IMR-90 (cell line): ENCODE results near the gene STRN4. TPM values are rescaled to one million over a fixed set of nuclear protein-coding genes. Genes with fewer than 3 reads are reported as not detected.

Source experiments
- ATAC-seq: fragments of 200-7000 bp; cut with Tn5 transposase; 2 replicates; pipeline ENCODE4 v1.9.1; 2020; ENCODE audit warnings: low read depth, mild to moderate bottlenecking, moderate library complexity
- BruUV-seq: library from RNA; stranded (reverse); fragments of 400-500 nt; replicated peaks from 2 replicates; lab custom pipeline; 2021; lab: Mats Ljungman, UMichigan
- CTCF ChIA-PET: fragments of 300-600 bp; formaldehyde crosslinking; extraction: SDS; loops from one replicate; lab custom pipeline; 2021; ENCODE audit warnings: antibody characterized with exemption; lab: Yijun Ruan, JAX
- POLR2A ChIA-PET: fragments of 300-600 bp; sonication (Branson Sonifier 250); formaldehyde crosslinking; loops from one replicate; lab custom pipeline; 2022; ENCODE audit warnings: antibody characterized with exemption; ENCODE audit not compliant: unreplicated experiment; lab: Charles Lee
- DNase-seq: peaks from one replicate; pipeline ENCODE4 v3.0.0; 2013
- H2AFZ ChIP-seq: replicated peaks from 2 replicates; pipeline ENCODE3; 2013; ENCODE audit warnings: low read length, mild to moderate bottlenecking; ENCODE audit not compliant: poor library complexity
- H2AK5ac ChIP-seq: 2 replicates; pipeline ENCODE4 v1.6.1; 2013; ENCODE audit warnings: low read depth, low read length, inconsistent platforms
- H2AK9ac ChIP-seq: replicated peaks from 2 replicates; pipeline ENCODE3; 2013; ENCODE audit warnings: mild to moderate bottlenecking, low read depth, low read length, moderate library complexity; ENCODE audit not compliant: poor library complexity
- H2BK120ac ChIP-seq: 2 replicates; pipeline ENCODE4 v1.6.1; 2013; ENCODE audit warnings: low read depth, low read length, inconsistent platforms
- H2BK15ac ChIP-seq: 3 replicates; pipeline ENCODE4 v1.6.1; 2013; ENCODE audit warnings: low read depth, low read length, inconsistent platforms
- H2BK20ac ChIP-seq: 2 replicates; pipeline ENCODE4 v1.6.1; 2013; ENCODE audit warnings: low read depth, mild to moderate bottlenecking, inconsistent platforms, low read length, moderate library complexity
- H2BK5ac ChIP-seq: 2 replicates; pipeline ENCODE4 v1.6.1; 2013; ENCODE audit warnings: mild to moderate bottlenecking, low read depth, low read length, inconsistent platforms; ENCODE audit not compliant: poor library complexity, severe bottlenecking
- H3K14ac ChIP-seq: replicated peaks from 2 replicates; pipeline ENCODE4 v1.6.1; 2013; ENCODE audit warnings: low read depth, low read length, inconsistent platforms
- H3K18ac ChIP-seq: 2 replicates; pipeline ENCODE4 v1.6.1; 2013; ENCODE audit warnings: low read depth, low read length, control low read depth
- H3K23ac ChIP-seq: 2 replicates; pipeline ENCODE4 v1.6.1; 2013; ENCODE audit warnings: low read depth, low read length, inconsistent platforms
- H3K27ac ChIP-seq: 2 replicates; pipeline ENCODE4 v1.5.1; 2013; ENCODE audit warnings: mild to moderate bottlenecking, control low read depth, low read length; ENCODE audit not compliant: insufficient read depth
- H3K27me3 ChIP-seq: 2 replicates; pipeline ENCODE4 v1.6.1; 2013; ENCODE audit warnings: low read length; ENCODE audit not compliant: control insufficient read depth, insufficient read depth
- H3K36me3 ChIP-seq: 2 replicates; pipeline ENCODE4 v1.6.1; 2013; ENCODE audit warnings: low read length, mixed read lengths; ENCODE audit not compliant: control insufficient read depth, insufficient read depth
- H3K4ac ChIP-seq: 2 replicates; pipeline ENCODE4 v1.6.1; 2013; ENCODE audit warnings: low read depth, low read length, inconsistent platforms
- H3K4me1 ChIP-seq: 2 replicates; pipeline ENCODE4 v1.6.1; 2013; ENCODE audit warnings: low read length, mixed read lengths; ENCODE audit not compliant: control insufficient read depth, insufficient read depth
- H3K4me2 ChIP-seq: 2 replicates; pipeline ENCODE4 v1.6.1; 2013; ENCODE audit warnings: low read depth, mild to moderate bottlenecking, control low read depth, low read length, moderate library complexity
- H3K4me3 ChIP-seq: 2 replicates; pipeline ENCODE4 v1.5.1; 2013; ENCODE audit warnings: low read depth, mild to moderate bottlenecking, control low read depth, low read length, moderate library complexity; ENCODE audit not compliant: insufficient read depth
- H3K56ac ChIP-seq: 2 replicates; pipeline ENCODE4 v1.6.1; 2013; ENCODE audit warnings: low read length, inconsistent platforms; ENCODE audit not compliant: insufficient read depth; ENCODE audit errors: extremely low read depth
- H3K79me1 ChIP-seq, 2 experiments: 2 replicates each; pipeline ENCODE4 v1.6.1; 2013; ENCODE audit warnings: low read length in 2 of 2, inconsistent platforms in 1 of 2, low read depth in 1 of 2
- H3K9ac ChIP-seq: 2 replicates; pipeline ENCODE4 v1.6.1; 2013; ENCODE audit warnings: low read depth, low read length, control low read depth
- H3K9me1 ChIP-seq: 2 replicates; pipeline ENCODE4 v1.6.1; 2013; ENCODE audit warnings: low read length, inconsistent platforms; ENCODE audit not compliant: insufficient read depth
- H3K9me3 ChIP-seq: 2 replicates; pipeline ENCODE4 v1.6.1; 2013; ENCODE audit warnings: low read length; ENCODE audit not compliant: control insufficient read depth, insufficient read depth
- H4K20me1 ChIP-seq: 2 replicates; pipeline ENCODE4 v1.6.1; 2013; ENCODE audit warnings: low read length, inconsistent platforms; ENCODE audit not compliant: insufficient read depth
- H4K5ac ChIP-seq: 2 replicates; pipeline ENCODE4 v1.6.1; 2013; ENCODE audit warnings: mild to moderate bottlenecking, low read depth, low read length, control low read depth
- H4K8ac ChIP-seq, 2 experiments: 2 replicates each; pipeline ENCODE4 v1.6.1; 2013; ENCODE audit warnings: low read depth in 2 of 2, low read length in 2 of 2, control low read depth in 1 of 2, inconsistent platforms in 1 of 2
- H4K91ac ChIP-seq: 2 replicates; pipeline ENCODE4 v1.6.1; 2013; ENCODE audit warnings: low read depth, low read length, inconsistent platforms; ENCODE audit not compliant: insufficient read depth
- BHLHE40 ChIP-seq: fragments of 150-350 bp; IDR thresholded peaks from 2 replicates; pipeline ENCODE4 v1.6.1; 2016; ENCODE audit warnings: mild to moderate bottlenecking, low read depth, low read length
- CEBPB ChIP-seq: IDR thresholded peaks from 2 replicates; pipeline ENCODE4 v1.6.1; 2012; ENCODE audit warnings: low read depth, low read length, improper control_type of control experiment
- CHD1 ChIP-seq: IDR thresholded peaks from 2 replicates; pipeline ENCODE4 v1.6.1; 2012; ENCODE audit warnings: low read depth, low read length, improper control_type of control experiment
- CTCF ChIP-seq: conservative IDR thresholded peaks from 2 replicates; pipeline ENCODE4 v1.5.1; 2012; ENCODE audit warnings: mild to moderate bottlenecking, low read depth, low read length, improper control_type of control experiment
- ELK1 ChIP-seq: fragments of 150-350 bp; IDR thresholded peaks from 2 replicates; pipeline ENCODE4 v1.6.1; 2016; ENCODE audit warnings: low read depth, mild to moderate bottlenecking, low read length, moderate library complexity, borderline replicate concordance
- FOS ChIP-seq: fragments of 150-350 bp; IDR thresholded peaks from 2 replicates; pipeline ENCODE4 v1.6.1; 2016; ENCODE audit warnings: low read depth, low read length
- MAFK ChIP-seq: IDR thresholded peaks from 2 replicates; pipeline ENCODE4 v1.6.1; 2012; ENCODE audit warnings: low read depth, low read length, improper control_type of control experiment
- MAZ ChIP-seq: IDR thresholded peaks from 2 replicates; pipeline ENCODE4 v1.6.1; 2012; ENCODE audit warnings: low read depth, mild to moderate bottlenecking, low read length, improper control_type of control experiment, moderate library complexity, borderline replicate concordance
- MXI1 ChIP-seq: IDR thresholded peaks from 2 replicates; pipeline ENCODE4 v1.6.1; 2012; ENCODE audit warnings: low read depth, mild to moderate bottlenecking, low read length, moderate library complexity, borderline replicate concordance
- NFE2L2 ChIP-seq: fragments of 150-350 bp; IDR thresholded peaks from 2 replicates; pipeline ENCODE4 v1.6.1; 2016; ENCODE audit warnings: low read depth, mild to moderate bottlenecking, low read length
- POLR2A ChIP-seq: IDR thresholded peaks from 2 replicates; pipeline ENCODE4 v1.6.1; 2012; ENCODE audit warnings: mild to moderate bottlenecking, low read depth, low read length
- RCOR1 ChIP-seq: IDR thresholded peaks from 2 replicates; pipeline ENCODE4 v1.6.1; 2012; ENCODE audit warnings: mild to moderate bottlenecking, low read length, improper control_type of control experiment; ENCODE audit not compliant: insufficient replicate concordance
- RFX5 ChIP-seq: IDR thresholded peaks from 2 replicates; pipeline ENCODE4 v1.8.0; 2012; ENCODE audit warnings: low read depth, mild to moderate bottlenecking, low read length, moderate library complexity
- SMC3 ChIP-seq: fragments of 150-350 bp; IDR thresholded peaks from 2 replicates; pipeline ENCODE4 v1.6.1; 2016; ENCODE audit warnings: low read depth, mild to moderate bottlenecking, antibody characterized with exemption, low read length, moderate library complexity
- WGBS, 2 experiments: methylation state at CpG; one replicate each; pipeline versions ENCODE4 v1.1.5 to v1.1.7; 2013; ENCODE audit warnings: missing lambda C conversion rate in 2 of 2; ENCODE audit not compliant: insufficient read length in 1 of 2; ENCODE audit errors: extremely low coverage in 2 of 2; 5-methylcytosine and 5-hydroxymethylcytosine counted together
- dilution Hi-C: fragments of 300-500 bp; cut with HindIII; formaldehyde crosslinking; loops from one replicate; pipeline ENCODE4 v1.14.3; 2018; ENCODE audit warnings: low sequenced_read_pairs; ENCODE audit not compliant: unreplicated experiment
- in situ Hi-C: fragments of 300-500 bp; cut with MboI; formaldehyde crosslinking; loops from 3 replicates; pipeline ENCODE4 v1.14.3; 2019; ENCODE audit warnings: low sequenced_read_pairs, inconsistent platforms, mixed read lengths
- intact Hi-C: fragments of 100-400 bp; cut with micrococcal nuclease; formaldehyde crosslinking; loops from 2 replicates; pipeline ENCODE4 v1.10.0; 2022
- polyA plus RNA-seq, 3 experiments: library from polyadenylated mRNA; depleted of rRNA; stranded (reverse); fragments of >200 nt; gene quantifications; 2 replicates each; pipeline ENCODE4 v1.2.3, GENCODE V29; 2012; ENCODE audit warnings: low replicate concordance in 1 of 3
- total RNA-seq: library from RNA; depleted of rRNA; stranded (reverse); fragments of >200 nt; gene quantifications from 2 replicates; pipeline ENCODE4 v1.2.3, GENCODE V29; 2012
- TF ChIP-seq, protein P1 (sequence below): fragments of 150-350 bp; IDR thresholded peaks from 2 replicates; pipeline ENCODE4 v1.6.1; 2017; ENCODE audit warnings: mild to moderate bottlenecking, antibody characterized with exemption, low read length, low read depth

Gene STRN4
- total and polyA plus RNA-seq, 2 of the 4 experiments (the other 2 are of a cell fraction) = 36.7 to 112 TPM

DNA sequence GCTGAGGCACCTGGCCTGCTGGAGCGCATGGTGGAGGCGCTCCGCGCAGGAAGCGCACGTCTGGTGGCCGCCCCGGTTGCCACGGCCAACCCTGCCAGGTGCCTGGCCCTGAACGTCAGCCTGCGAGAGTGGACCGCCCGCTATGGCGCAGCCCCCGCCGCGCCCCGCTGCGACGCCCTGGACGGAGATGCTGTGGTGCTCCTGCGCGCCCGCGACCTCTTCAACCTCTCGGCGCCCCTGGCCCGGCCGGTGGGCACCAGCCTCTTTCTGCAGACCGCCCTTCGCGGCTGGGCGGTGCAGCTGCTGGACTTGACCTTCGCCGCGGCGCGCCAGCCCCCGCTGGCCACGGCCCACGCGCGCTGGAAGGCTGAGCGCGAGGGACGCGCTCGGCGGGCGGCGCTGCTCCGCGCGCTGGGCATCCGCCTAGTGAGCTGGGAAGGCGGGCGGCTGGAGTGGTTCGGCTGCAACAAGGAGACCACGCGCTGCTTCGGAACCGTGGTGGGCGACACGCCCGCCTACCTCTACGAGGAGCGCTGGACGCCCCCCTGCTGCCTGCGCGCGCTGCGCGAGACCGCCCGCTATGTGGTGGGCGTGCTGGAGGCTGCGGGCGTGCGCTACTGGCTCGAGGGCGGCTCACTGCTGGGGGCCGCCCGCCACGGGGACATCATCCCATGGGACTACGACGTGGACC lies 9.7 kb upstream of the STRN4 start:
- 87% methylated on average over 70 of the region's 86 CpGs; no CpG with 5 or more reads in 1 of the 2 experiments for WGBS, 2 experiments
- in situ Hi-C loops (loop anchor here (5.0 kb wide), 2 partner anchors 86 to 231 kb away; no protein-coding TSS in a partner anchor), intact Hi-C loops (loop anchor here (2.0 kb wide), 1 partner anchor 235 kb away; no protein-coding TSS in a partner anchor), dilution Hi-C loops (no loop called here)
- H2AK5ac ChIP-seq = peak overlapping the region; percentile 35; the same call in 1 of the 2 replicates
- H3K27me3 ChIP-seq = no peaks in the 10 kb centered on the region
- no peak overlapping the region for H4K5ac ChIP-seq
- H3K56ac ChIP-seq = no peak overlapping the region
- BruUV-seq = no TSS peak
- no peak overlapping the region for H3K18ac ChIP-seq
- H4K20me1 ChIP-seq = peaks cover 17% of the 10 kb centered on the region
- H2BK20ac ChIP-seq = no peak overlapping the region
- no peak overlapping the region for H3K27ac ChIP-seq
- peaks cover 20% of the 10 kb centered on the region for H3K36me3 ChIP-seq
- H3K9ac ChIP-seq = no peak overlapping the region
- POLR2A ChIA-PET = no interaction called here
- CTCF ChIA-PET = interaction anchor here (0.9 to 1.1 kb wide), 2 partner anchors 84 to 85 kb away, joined by 3 to 5 read pairs; no protein-coding TSS in a partner anchor
- peaks cover 12% of the 10 kb centered on the region for H3K4me1 ChIP-seq
- H4K8ac ChIP-seq = no peak overlapping the region
- DNase-seq (no peak), ATAC-seq (no peak)
- peaks cover 8 to 29% of the 10 kb centered on the region in 2 experiments; a peak in 2 of 4 replicates for H3K79me1 ChIP-seq
- no peak overlapping the region for H3K4me2 ChIP-seq
- peaks cover 9% of the 10 kb centered on the region for H3K9me1 ChIP-seq
- no peak overlapping the region for H3K4ac ChIP-seq
- H3K14ac ChIP-seq = no peak overlapping the region
- no peak overlapping the region for H2BK15ac ChIP-seq
- H2AK9ac ChIP-seq = no peak overlapping the region
- H2BK5ac ChIP-seq = no peak overlapping the region
- no peak overlapping the region for H3K4me3 ChIP-seq
- no peak overlapping the region for H2BK120ac ChIP-seq
- no peak overlapping the region for H3K23ac ChIP-seq
- H3K9me3 ChIP-seq = no peaks in the 10 kb centered on the region
- no peak overlapping the region for H2AFZ ChIP-seq
- H4K91ac ChIP-seq = no peak overlapping the region
- no peak for TF ChIP-seq CHD1
- TF ChIP-seq RFX5 = no peak
- TF ChIP-seq MAFK = no peak
- TF ChIP-seq, protein P1, sequence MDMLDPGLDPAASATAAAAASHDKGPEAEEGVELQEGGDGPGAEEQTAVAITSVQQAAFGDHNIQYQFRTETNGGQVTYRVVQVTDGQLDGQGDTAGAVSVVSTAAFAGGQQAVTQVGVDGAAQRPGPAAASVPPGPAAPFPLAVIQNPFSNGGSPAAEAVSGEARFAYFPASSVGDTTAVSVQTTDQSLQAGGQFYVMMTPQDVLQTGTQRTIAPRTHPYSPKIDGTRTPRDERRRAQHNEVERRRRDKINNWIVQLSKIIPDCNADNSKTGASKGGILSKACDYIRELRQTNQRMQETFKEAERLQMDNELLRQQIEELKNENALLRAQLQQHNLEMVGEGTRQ = no peak
- no peak for TF ChIP-seq POLR2A
- no peak for TF ChIP-seq FOS
- no peak for TF ChIP-seq RCOR1
- no peak for TF ChIP-seq MXI1
- TF ChIP-seq NFE2L2 = no peak
- no peak for TF ChIP-seq MAZ
- no peak for TF ChIP-seq CEBPB
- no peak for TF ChIP-seq CTCF
- no peak for TF ChIP-seq ELK1
- TF ChIP-seq BHLHE40 = no peak
- TF ChIP-seq SMC3 = no peak
